Neural progenitor cell (in vitro differentiated cells): ENCODE data around the gene PPP2R5D.
A peak's percentile ranks its signal among the peaks of the same experiment; 100 is the strongest.

ENCODE experiments used
- EZH2 ChIP-seq: fragments of 200-600 bp; sonication (generic); IDR thresholded peaks from 2 replicates; pipeline ENCODE4 v1.6.1; 2017; ENCODE audit warnings: antibody characterized with exemption, mild to moderate bottlenecking, moderate library complexity
- EZH2phosphoT487 ChIP-seq: fragments of 200-600 bp; sonication (generic); IDR thresholded peaks from 2 replicates; pipeline ENCODE4 v1.6.1; 2017; ENCODE audit warnings: antibody characterized with exemption
- TF ChIP-seq, protein P1 (sequence below): fragments of 200-600 bp; sonication (generic); IDR thresholded peaks from 2 replicates; pipeline ENCODE4 v1.5.1; 2017; ENCODE audit warnings: antibody characterized with exemption, mild to moderate bottlenecking

DNA sequence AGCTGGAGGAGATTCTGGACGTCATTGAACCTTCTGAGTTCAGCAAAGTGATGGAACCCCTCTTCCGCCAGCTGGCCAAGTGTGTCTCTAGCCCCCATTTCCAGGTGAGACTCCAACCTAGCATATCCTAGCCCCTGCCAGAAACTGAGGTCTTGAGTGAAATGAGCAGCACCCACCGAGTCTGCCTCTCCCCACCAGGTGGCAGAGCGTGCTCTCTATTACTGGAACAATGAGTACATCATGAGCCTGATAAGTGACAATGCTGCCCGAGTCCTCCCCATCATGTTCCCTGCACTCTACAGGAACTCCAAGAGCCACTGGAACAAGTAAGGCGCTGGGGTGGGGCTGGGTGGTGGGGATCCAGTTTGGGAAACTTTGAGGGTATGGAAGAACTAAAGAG is 24.8 kb downstream of the PPP2R5D start:
- TF ChIP-seq, protein P1, sequence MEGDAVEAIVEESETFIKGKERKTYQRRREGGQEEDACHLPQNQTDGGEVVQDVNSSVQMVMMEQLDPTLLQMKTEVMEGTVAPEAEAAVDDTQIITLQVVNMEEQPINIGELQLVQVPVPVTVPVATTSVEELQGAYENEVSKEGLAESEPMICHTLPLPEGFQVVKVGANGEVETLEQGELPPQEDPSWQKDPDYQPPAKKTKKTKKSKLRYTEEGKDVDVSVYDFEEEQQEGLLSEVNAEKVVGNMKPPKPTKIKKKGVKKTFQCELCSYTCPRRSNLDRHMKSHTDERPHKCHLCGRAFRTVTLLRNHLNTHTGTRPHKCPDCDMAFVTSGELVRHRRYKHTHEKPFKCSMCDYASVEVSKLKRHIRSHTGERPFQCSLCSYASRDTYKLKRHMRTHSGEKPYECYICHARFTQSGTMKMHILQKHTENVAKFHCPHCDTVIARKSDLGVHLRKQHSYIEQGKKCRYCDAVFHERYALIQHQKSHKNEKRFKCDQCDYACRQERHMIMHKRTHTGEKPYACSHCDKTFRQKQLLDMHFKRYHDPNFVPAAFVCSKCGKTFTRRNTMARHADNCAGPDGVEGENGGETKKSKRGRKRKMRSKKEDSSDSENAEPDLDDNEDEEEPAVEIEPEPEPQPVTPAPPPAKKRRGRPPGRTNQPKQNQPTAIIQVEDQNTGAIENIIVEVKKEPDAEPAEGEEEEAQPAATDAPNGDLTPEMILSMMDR = peak; percentile 34
- TF ChIP-seq EZH2 = no peak
- TF ChIP-seq EZH2phosphoT487 = no peak
